ENCODE results near the gene PPP4R2. TPM values are rescaled to one million over a fixed set of nuclear protein-coding genes. Genes with fewer than 3 reads are reported as not detected.

Gene PPP4R2
- total and polyA plus RNA-seq, 3 donors from 2014 or later = 38.1 to 68.2 (median 67.7) TPM

DNA sequence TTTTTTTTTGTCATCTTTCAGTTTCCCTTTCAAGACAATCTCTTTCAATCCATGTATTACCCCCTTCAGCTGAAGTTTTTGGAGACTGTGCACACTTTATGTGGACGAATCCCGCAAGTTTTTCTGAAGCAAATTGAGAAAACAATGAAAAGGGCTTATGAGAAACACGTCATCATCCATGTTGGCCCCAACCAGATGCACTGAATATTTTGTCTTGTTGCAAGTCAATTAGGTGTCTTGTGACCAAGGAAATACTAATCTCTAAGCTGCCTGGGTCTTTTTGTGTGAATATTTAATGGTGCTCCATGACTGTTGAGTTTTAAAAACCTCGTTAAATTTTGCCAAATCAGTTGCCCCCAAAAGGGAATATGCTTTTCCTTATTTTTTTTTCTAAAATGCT lies 21.7 kb upstream of the PPP4R2 start:
- Histone ChIP-seq H3K4me1 (no peaks in the 10 kb centered on the region), H3K4me3 (no peak overlapping the region), H3K27ac (no peak overlapping the region), H3K9me3 (no peaks in the 10 kb centered on the region), H3K36me3 (ENCODE audit: low read depth, missing control alignments) (no peaks in the 10 kb centered on the region), H3K27me3 (no peaks in the 10 kb centered on the region)
- WGBS, 2 donors = 88 to 89% methylated on average over 4 of the region's 4 CpGs
- intact Hi-C loops (cut with DNase I; ENCODE audit: low total_unique reads) = no loop called here
- no peak for DNase-seq
- TF ChIP-seq, protein P1, sequence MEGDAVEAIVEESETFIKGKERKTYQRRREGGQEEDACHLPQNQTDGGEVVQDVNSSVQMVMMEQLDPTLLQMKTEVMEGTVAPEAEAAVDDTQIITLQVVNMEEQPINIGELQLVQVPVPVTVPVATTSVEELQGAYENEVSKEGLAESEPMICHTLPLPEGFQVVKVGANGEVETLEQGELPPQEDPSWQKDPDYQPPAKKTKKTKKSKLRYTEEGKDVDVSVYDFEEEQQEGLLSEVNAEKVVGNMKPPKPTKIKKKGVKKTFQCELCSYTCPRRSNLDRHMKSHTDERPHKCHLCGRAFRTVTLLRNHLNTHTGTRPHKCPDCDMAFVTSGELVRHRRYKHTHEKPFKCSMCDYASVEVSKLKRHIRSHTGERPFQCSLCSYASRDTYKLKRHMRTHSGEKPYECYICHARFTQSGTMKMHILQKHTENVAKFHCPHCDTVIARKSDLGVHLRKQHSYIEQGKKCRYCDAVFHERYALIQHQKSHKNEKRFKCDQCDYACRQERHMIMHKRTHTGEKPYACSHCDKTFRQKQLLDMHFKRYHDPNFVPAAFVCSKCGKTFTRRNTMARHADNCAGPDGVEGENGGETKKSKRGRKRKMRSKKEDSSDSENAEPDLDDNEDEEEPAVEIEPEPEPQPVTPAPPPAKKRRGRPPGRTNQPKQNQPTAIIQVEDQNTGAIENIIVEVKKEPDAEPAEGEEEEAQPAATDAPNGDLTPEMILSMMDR (IDR thresholded peaks at IDR 0.05) = no peak
- TF ChIP-seq POLR2A (IDR thresholded peaks at IDR 0.05) = no peak

DNA sequence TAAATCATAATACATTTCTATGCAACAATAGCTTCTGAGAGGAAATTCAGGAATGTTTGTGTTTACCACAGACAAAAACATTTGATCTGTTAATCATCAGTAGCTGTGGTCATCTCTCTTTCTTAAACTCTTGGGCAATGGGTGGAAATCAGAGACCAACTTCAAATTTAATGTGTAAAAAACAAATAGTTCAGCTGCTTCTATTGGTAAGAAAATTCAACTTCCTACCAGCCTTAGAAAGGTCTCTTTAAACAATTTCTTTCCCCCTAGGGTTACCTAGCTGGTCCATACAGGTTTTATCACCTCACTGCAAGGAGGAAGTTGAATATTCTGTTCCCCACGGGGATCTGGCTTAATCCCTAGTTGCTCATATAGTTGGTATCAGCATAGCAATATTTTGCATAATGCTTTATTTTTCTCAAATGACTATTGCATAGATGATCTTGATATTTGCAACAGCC lies 20.3 kb upstream of the PPP4R2 start:
- TF ChIP-seq POLR2A (IDR thresholded peaks at IDR 0.05) = no peak
- TF ChIP-seq, protein P1 (IDR thresholded peaks at IDR 0.05) = no peak
- no peak for DNase-seq
- no peaks in the 10 kb centered on the region for H3K4me1 ChIP-seq
- no peaks in the 10 kb centered on the region for H3K36me3 ChIP-seq (ENCODE audit: low read depth, missing control alignments)
- H3K27ac ChIP-seq = no peak overlapping the region
- H3K9me3 ChIP-seq = no peaks in the 10 kb centered on the region
- intact Hi-C loops (cut with DNase I; ENCODE audit: low total_unique reads) = no loop called here
- H3K27me3 ChIP-seq = no peaks in the 10 kb centered on the region
- 78 to 91% methylated on average over 1 of the region's 1 CpG for WGBS, 2 donors
- H3K4me3 ChIP-seq = no peak overlapping the region

DNA sequence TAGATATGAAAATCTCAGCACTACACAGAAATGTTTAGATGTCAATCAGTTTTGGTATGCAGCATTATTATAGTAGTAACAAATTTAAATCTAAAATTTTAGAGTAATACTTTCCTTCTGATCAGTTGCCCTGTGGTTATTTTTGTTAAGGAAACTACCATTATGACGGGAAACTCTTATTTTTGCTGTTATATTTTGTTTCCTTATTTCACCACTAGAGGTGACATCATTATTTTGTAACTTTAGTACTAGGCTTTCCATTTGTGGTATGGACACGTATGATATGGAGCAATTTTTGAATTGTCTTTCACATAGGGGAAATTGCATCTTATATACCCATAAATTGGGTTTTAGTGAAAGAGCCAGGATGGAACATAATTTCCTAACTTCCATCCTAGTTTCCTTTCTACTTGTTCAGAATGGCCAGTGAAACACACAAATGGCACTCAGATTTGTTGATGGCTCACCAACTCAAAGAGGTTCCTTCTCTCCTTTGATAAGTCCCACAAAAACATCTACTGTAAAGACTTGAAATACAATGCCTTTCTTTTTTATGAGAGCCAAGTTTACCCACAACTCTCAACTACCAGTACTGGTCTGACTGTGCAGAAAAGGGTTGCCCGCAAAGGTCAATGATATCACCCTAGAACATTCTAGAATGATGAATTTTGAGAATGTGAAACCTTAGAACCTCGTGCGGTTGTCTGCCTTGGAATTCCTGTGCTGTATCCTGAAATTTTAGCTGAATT lies 19.4 kb upstream of the PPP4R2 start:
- Histone ChIP-seq H3K27ac (no peak overlapping the region), H3K4me1 (no peaks in the 10 kb centered on the region), H3K9me3 (no peaks in the 10 kb centered on the region), H3K4me3 (no peak overlapping the region), H3K36me3 (ENCODE audit: low read depth, missing control alignments) (no peaks in the 10 kb centered on the region), H3K27me3 (no peaks in the 10 kb centered on the region)
- intact Hi-C loops (cut with DNase I; ENCODE audit: low total_unique reads) = no loop called here
- TF ChIP-seq POLR2A (IDR thresholded peaks at IDR 0.05) = no peak
- TF ChIP-seq, protein P1 (IDR thresholded peaks at IDR 0.05) = peak in 2 of 3 experiments; percentile 9 to 30
- 78 to 90% methylated on average over 5 of the region's 5 CpGs for WGBS, 2 donors
- DNase-seq = no peak

DNA sequence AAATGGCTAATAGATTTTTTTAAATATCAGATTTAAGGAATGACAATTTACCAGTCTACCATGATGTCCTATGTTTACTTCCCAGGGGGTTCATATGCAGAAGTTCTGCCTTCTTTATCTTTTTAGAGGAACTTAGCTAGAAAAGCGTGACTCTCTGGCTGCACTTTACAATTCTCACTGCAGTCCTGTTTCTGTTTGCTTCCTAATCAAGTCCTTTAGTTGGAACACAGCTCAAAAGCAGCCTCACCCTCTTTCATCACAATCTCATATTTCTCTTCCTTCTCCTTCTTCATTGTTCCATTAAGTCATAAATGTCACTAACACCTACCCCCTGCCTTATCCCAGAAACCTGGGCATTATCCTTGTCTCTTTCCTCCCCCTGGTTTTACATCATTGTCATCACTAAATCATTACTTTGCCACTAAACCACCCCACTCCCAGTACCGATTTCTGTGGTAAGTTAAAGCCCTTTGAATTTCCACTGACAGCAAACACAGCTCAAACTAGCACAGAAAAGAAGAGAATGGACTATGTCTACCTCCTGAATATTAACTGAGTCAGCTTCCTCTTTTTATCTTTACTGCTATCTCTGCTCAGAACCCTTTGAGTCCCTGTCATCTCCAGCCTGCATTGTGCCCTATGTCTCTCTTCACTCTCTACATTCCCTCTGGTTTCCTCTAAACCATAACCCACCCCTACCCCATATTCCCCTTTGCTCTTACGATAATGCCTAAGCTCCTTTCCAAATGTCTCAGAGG lies 13.8 kb upstream of the PPP4R2 start:
- H3K4me3 ChIP-seq = no peak overlapping the region
- H3K27ac ChIP-seq = no peak overlapping the region
- no peaks in the 10 kb centered on the region for H3K27me3 ChIP-seq
- H3K4me1 ChIP-seq = no peaks in the 10 kb centered on the region
- H3K36me3 ChIP-seq (ENCODE audit: low read depth, missing control alignments) = no peaks in the 10 kb centered on the region
- 87% methylated on average over 3 of the region's 3 CpGs for WGBS, 2 donors
- DNase-seq = no peak
- TF ChIP-seq, protein P1 (IDR thresholded peaks at IDR 0.05) = no peak
- TF ChIP-seq POLR2A (IDR thresholded peaks at IDR 0.05) = no peak
- H3K9me3 ChIP-seq = no peaks in the 10 kb centered on the region
- intact Hi-C loops (cut with DNase I; ENCODE audit: low total_unique reads) = no loop called here
